Cortex of kidney (tissue), 1 donor: ENCODE results near the gene SELENOS.
"Not testable (repeated sequence)": the region's sequence is repeated elsewhere in the genome, so short reads cannot be mapped to it uniquely, and the experiment has no call there.

Experiments used
- DNase-seq: peaks from one replicate; lab custom pipeline; 2025; lab: John Stamatoyannopoulos, UW

Gene SELENOS

GRCh38 chr15:101309436-101310160 lies 32.3 kb upstream of the SELENOS start:
- no peak for DNase-seq

GRCh38 chr15:101308604-101309435 lies 31.5 kb upstream of the SELENOS start:
- no peak for DNase-seq

GRCh38 chr15:101307897-101308603 lies 30.8 kb upstream of the SELENOS start:
- no peak for DNase-seq

GRCh38 chr15:101307048-101307896 lies 30.0 kb upstream of the SELENOS start:
- no peak for DNase-seq

- no peak for DNase-seq
Measured at GRCh38 chr15:101306341-101307047, 29.2 kb upstream of the SELENOS start.

GRCh38 chr15:101305820-101306255 lies 28.6 kb upstream of the SELENOS start:
- DNase-seq, result no peak

GRCh38 chr15:101303408-101303807 lies 26.1 kb upstream of the SELENOS start:
- DNase-seq, result no peak

- DNase-seq, result no peak
Measured at GRCh38 chr15:101296418-101297405, 19.4 kb upstream of the SELENOS start.

- DNase-seq, result no peak
Measured at GRCh38 chr15:101295607-101296161, 18.4 kb upstream of the SELENOS start.

GRCh38 chr15:101294731-101295606 lies 17.7 kb upstream of the SELENOS start, which contains the start of gene SNRPA1:
Gene SNRPA1 (minus strand): TSS chr15:101295248. CDS start chr15:101295178, 70 bp downstream.
- DNase-seq, result peak; percentile 37

- DNase-seq, result no peak
Measured at GRCh38 chr15:101293122-101293521, 15.8 kb upstream of the SELENOS start.

- DNase-seq, result no peak
Measured at GRCh38 chr15:101288905-101289513, 11.7 kb upstream of the SELENOS start.

GRCh38 chr15:101287342-101287741 lies 10.1 kb upstream of the SELENOS start:
- not testable (repeated sequence) for DNase-seq

GRCh38 chr15:101286471-101287114 lies 9.3 kb upstream of the SELENOS start:
- DNase-seq, result no peak

GRCh38 chr15:101283931-101284330 lies 6.6 kb upstream of the SELENOS start:
- DNase-seq, result no peak

GRCh38 chr15:101280007-101280406 lies 2.7 kb upstream of the SELENOS start:
- DNase-seq, result no peak

GRCh38 chr15:101277943-101278564 lies 769 bp upstream of the SELENOS start:
- no peak for DNase-seq
